Cardiac fibroblast (primary cell): ENCODE measurements around the gene MAPK8IP2.
"Not testable (repeated sequence)": the region's sequence is repeated elsewhere in the genome, so short reads cannot be mapped to it uniquely, and the experiment has no call there.

Source experiments
- DNase-seq, 2 donors: peaks; one replicate each; pipeline versions ENCODE4 v3.0.0 to v3.0.0-alpha.2; 2010; ENCODE audit warnings: low read depth in 2 of 2
- H3K4me3 ChIP-seq, 2 donors: replicated peaks in 1 of 2; 1 replicate in 1 of 2; 2 replicates in 1 of 2; pipeline ENCODE4 v1.5.1; 2011; ENCODE audit warnings: low read depth in 2 of 2, low read length in 2 of 2, mild to moderate bottlenecking in 2 of 2, moderate library complexity in 1 of 2
- CTCF ChIP-seq: IDR thresholded peaks from one replicate; pipeline ENCODE4 v1.5.1; 2011; ENCODE audit warnings: low read depth, mild to moderate bottlenecking, low read length, inconsistent platforms

MAPK8IP2 gene

GRCh38 chr22:50640857-50641647 lies 40.5 kb downstream of the MAPK8IP2 start:
- DNase-seq: peak in 1 of 2 donors; percentile 62
- H3K4me3 ChIP-seq: no peak overlapping the region
- TF ChIP-seq CTCF: no peak

GRCh38 chr22:50641696-50642607 lies 41.4 kb downstream of the MAPK8IP2 start:
- TF ChIP-seq CTCF: peak; percentile 37
- DNase-seq: peak; percentile 30 to 84
- H3K4me3 ChIP-seq: no peak overlapping the region

DNA sequence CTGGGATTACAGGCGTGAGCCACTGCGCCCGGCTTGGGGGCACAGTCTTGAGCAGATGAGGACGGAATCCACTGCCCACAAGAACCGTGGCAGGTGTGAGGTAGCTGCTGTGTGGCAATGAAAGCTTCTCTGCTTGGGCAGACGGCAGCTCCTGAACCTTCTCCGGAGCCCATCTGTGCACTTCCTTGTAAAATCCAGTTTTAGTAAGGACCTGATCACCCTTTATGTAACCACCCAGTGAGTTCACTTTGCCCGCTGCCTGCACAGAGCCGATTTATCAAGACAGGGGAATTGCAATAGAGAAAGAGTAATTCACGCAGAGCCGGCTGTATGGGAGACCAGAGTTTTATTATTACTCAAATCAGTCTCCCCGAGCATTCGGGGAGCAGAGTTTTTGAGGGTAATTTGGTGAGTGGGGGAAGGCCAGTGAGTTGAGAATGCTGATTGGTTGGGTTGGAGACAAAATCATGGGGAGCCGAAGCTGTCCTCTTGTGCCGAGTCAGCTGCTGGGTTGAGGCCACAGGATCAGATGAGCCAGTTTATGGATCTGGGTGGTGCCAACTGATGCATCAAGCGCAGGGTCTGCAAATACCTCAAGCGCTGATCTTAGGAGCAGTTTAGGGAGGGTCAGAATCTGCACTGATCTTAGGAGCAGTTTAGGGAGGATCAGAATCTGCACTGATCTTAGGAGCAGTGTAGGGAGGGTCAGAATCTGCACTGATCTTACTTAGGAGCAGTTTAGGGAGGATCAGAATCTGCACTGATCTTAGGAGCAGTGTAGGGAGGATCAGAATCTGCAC lies 42.6 kb downstream of the MAPK8IP2 start:
- not testable (repeated sequence) for DNase-seq, H3K4me3 ChIP-seq

- not testable (repeated sequence) for DNase-seq
These were observed 43.2 kb downstream of the MAPK8IP2 start for GRCh38 chr22:50643821-50644101.

DNA sequence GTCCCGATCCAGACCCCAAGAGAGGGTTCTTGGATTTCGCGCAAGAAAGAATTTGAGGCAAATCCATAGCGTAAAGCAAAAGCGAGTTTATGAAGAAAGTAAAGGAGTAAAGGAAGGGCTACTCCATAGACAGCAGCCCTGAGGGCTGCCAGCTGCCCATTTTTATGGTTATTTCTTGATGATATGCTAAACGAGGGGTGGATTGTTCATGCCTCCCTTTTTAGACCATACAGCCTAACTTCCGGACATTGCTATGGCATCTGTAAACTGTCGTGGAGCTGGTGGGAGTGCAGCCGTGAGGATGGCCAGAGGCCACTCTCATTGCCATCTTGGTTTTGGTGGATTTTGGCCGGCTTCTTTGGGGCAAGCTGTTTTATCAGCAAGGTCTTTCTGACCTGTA lies 52.7 kb downstream of the MAPK8IP2 start:
- no peak for DNase-seq

More at GRCh38 chr22:50643821-50644101, 43.2 kb downstream of the MAPK8IP2 start:
- H3K4me3 ChIP-seq: not testable (repeated sequence)

GRCh38 chr22:50654664-50655063 lies 54.1 kb downstream of the MAPK8IP2 start:
- DNase-seq, H3K4me3 ChIP-seq: not testable (repeated sequence)

More for the DNA sequence above, 52.7 kb downstream of the MAPK8IP2 start:
- H3K4me3 ChIP-seq: no peak overlapping the region
- TF ChIP-seq CTCF: no peak

GRCh38 chr22:50656122-50657070 lies 55.8 kb downstream of the MAPK8IP2 start:
- no peak for TF ChIP-seq CTCF

More at GRCh38 chr22:50656122-50657070, 55.8 kb downstream of the MAPK8IP2 start:
- peak; percentile 62 to 71 for DNase-seq
- H3K4me3 ChIP-seq: no peak overlapping the region
